Activated CD8-positive, alpha-beta memory T cell treated with anti-CD3 and anti-CD28 coated beads, Interleukin-2, amount 50 U/mL, for 24 hours (primary cell): ENCODE measurements around the gene SEC14L1.

ENCODE experiments used
- DNase-seq: peaks from one replicate; pipeline ENCODE4 v3.0.0-alpha.2; 2020; ENCODE audit errors: extremely low read depth

SEC14L1 gene

DNA sequence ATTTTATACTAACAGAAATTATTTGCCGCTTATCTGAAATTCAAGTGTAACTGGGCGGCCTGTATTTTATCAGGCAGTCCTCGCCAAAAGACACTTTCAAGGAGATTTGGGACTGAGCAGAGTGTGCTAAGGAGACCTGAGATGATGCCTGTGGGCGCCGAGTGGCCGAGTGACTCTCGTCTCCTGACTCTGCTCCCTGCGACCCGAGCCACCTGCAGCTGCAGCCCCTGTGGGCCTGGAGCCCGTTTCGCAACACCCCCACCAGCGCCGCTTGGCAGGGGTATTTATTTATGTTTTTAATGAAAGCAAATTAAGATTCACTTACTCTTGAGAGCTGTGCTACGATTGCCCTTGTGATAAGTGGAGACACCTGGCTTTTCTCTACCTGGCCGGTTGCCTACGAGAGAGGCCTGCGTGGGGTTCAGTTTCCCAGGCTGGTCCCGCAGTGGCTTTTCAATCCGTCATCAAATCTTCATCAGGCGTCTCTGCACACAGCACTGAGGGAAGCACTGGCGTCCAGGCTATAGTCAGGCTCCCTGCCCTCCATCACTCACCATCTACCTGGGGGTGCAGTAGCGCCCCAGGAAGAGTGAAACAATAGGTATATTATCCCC, 124.0 kb downstream of the SEC14L1 start:
- DNase-seq: no peak

DNA sequence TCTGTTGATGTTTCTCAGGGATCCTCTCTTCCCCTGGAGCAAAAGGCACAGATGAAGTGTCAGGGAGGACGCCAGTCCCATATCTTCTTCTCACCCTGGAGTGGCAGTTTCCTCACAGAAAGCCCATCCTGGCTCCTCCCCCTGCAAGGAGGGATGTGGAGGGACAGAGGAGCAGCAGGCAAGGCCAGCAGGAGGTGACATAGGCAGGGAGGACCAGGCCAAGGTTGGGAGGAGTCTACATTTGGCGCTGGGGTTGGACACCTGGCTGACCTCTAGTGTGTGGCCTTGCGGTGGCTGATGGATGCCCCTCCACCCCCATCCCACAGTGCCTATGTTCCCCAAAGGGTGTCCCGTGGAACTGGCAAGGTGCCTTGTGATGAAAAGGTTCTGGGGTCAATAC, 125.4 kb downstream of the SEC14L1 start:
- no peak for DNase-seq
